ENCODE measurements around the gene ADGB.

Gene ADGB

GRCh38 chr6:146620655-146621054 lies 21.9 kb downstream of the ADGB start:
- no peak for DNase-seq (ENCODE audit: extremely low spot score, insufficient read length, low read depth)
- no peak for FAIRE-seq

GRCh38 chr6:146628350-146628749 lies 29.6 kb downstream of the ADGB start:
- FAIRE-seq (no peak), DNase-seq (ENCODE audit: extremely low spot score, insufficient read length, low read depth) (no peak)

- FAIRE-seq (no peak), DNase-seq (ENCODE audit: extremely low spot score, insufficient read length, low read depth) (no peak)
These were observed 35.2 kb downstream of the ADGB start for GRCh38 chr6:146634022-146634421.

- DNase-seq (ENCODE audit: extremely low spot score, insufficient read length, low read depth): no peak
- no peak for FAIRE-seq
These were observed 36.4 kb downstream of the ADGB start for GRCh38 chr6:146635165-146635564.

GRCh38 chr6:146636481-146636880 lies 37.7 kb downstream of the ADGB start:
- DNase-seq (ENCODE audit: extremely low spot score, insufficient read length, low read depth): no peak
- no peak for FAIRE-seq

- no peak for FAIRE-seq
- DNase-seq (ENCODE audit: extremely low spot score, insufficient read length, low read depth): no peak
These were observed 44.1 kb downstream of the ADGB start for GRCh38 chr6:146642921-146643320.

GRCh38 chr6:146650799-146651481 lies 52.2 kb downstream of the ADGB start:
- no peak for FAIRE-seq
- no peak for DNase-seq (ENCODE audit: extremely low spot score, insufficient read length, low read depth)

- FAIRE-seq (no peak), DNase-seq (ENCODE audit: extremely low spot score, insufficient read length, low read depth) (no peak)
These were observed 52.7 kb downstream of the ADGB start for GRCh38 chr6:146651482-146651863.

- FAIRE-seq (no peak), DNase-seq (ENCODE audit: extremely low spot score, insufficient read length, low read depth) (no peak)
These were observed 58.7 kb downstream of the ADGB start for GRCh38 chr6:146657432-146657831.

- DNase-seq (ENCODE audit: extremely low spot score, insufficient read length, low read depth) (no peak), FAIRE-seq (no peak)
These were observed 66.1 kb downstream of the ADGB start for GRCh38 chr6:146664871-146665360.

GRCh38 chr6:146666909-146667308 lies 68.1 kb downstream of the ADGB start:
- DNase-seq (ENCODE audit: extremely low spot score, insufficient read length, low read depth) (no peak), FAIRE-seq (no peak)

- no peak for FAIRE-seq
- DNase-seq (ENCODE audit: extremely low spot score, insufficient read length, low read depth): no peak
These were observed 71.4 kb downstream of the ADGB start for GRCh38 chr6:146670161-146670560.

GRCh38 chr6:146673069-146673468 lies 74.3 kb downstream of the ADGB start:
- DNase-seq (ENCODE audit: extremely low spot score, insufficient read length, low read depth) (no peak), FAIRE-seq (no peak)

GRCh38 chr6:146679386-146679785 lies 80.6 kb downstream of the ADGB start:
- FAIRE-seq: no peak
- DNase-seq (ENCODE audit: extremely low spot score, insufficient read length, low read depth): no peak

- FAIRE-seq (no peak), DNase-seq (ENCODE audit: extremely low spot score, insufficient read length, low read depth) (no peak)
These were observed 84.1 kb downstream of the ADGB start for GRCh38 chr6:146682919-146683318.

GRCh38 chr6:146689806-146690205 lies 91.0 kb downstream of the ADGB start:
- FAIRE-seq (no peak), DNase-seq (ENCODE audit: extremely low spot score, insufficient read length, low read depth) (no peak)

- no peak for FAIRE-seq
- DNase-seq (ENCODE audit: extremely low spot score, insufficient read length, low read depth): no peak
These were observed 94.6 kb downstream of the ADGB start for GRCh38 chr6:146693342-146693741.

- DNase-seq (ENCODE audit: extremely low spot score, insufficient read length, low read depth) (no peak), FAIRE-seq (no peak)
These were observed 99.1 kb downstream of the ADGB start for GRCh38 chr6:146697921-146698320.

GRCh38 chr6:146700078-146700686 lies 101.4 kb downstream of the ADGB start:
- peak; percentile 82 for FAIRE-seq

GRCh38 chr6:146701632-146702031 lies 102.9 kb downstream of the ADGB start:
- FAIRE-seq: no peak
- DNase-seq (ENCODE audit: extremely low spot score, insufficient read length, low read depth): no peak

More at GRCh38 chr6:146700078-146700686, 101.4 kb downstream of the ADGB start:
- DNase-seq (ENCODE audit: extremely low spot score, insufficient read length, low read depth): no peak

- DNase-seq (ENCODE audit: extremely low spot score, insufficient read length, low read depth): no peak
- FAIRE-seq: no peak
These were observed 110.4 kb downstream of the ADGB start for GRCh38 chr6:146709036-146709622.

Data from GM18507 (cell line).